RCC 7860 (cell line): ENCODE data around the gene COL1A2.

Experiments
- DNase-seq: peaks from one replicate; pipeline ENCODE4 v3.0.0-alpha.2; 2015; ENCODE audit warnings: low spot score
- FAIRE-seq: peaks from 2 replicates; lab custom pipeline; 2012; peaks lifted over from hg19 to GRCh38; lab: Jason Lieb, UNC

The COL1A2 gene

GRCh38 chr7:94476251-94476840, 81.7 kb downstream of the COL1A2 start:
- DNase-seq (no peak), FAIRE-seq (no peak)

- DNase-seq (no peak), FAIRE-seq (no peak)
These were observed 83.2 kb downstream of the COL1A2 start for GRCh38 chr7:94477878-94478277.

- DNase-seq (no peak), FAIRE-seq (no peak)
These were observed 84.0 kb downstream of the COL1A2 start for GRCh38 chr7:94478648-94479214.
